Gastrocnemius medialis (tissue), 4 donors: ENCODE data around the gene RPA1. TPM values are rescaled to one million over a fixed set of nuclear protein-coding genes. Genes with fewer than 3 reads are reported as not detected.

ENCODE experiments used
- ATAC-seq, 2 donors: fragments of 150-250 bp; one replicate each; pipeline ENCODE4 v1.9.1; 2016
- DNase-seq, 2 donors: peaks; one replicate each; pipeline ENCODE4 v3.0.0-alpha.2; 2019
- H3K27ac ChIP-seq, 4 donors: fragments of 200-600 bp; sonication (generic); 1 replicate in 1 of 4; 2 replicates in 3 of 4; pipeline ENCODE4 v1.5.1; 2016 to 2018; ENCODE audit warnings: mild to moderate bottlenecking in 2 of 4, moderate library complexity in 1 of 4
- H3K27me3 ChIP-seq, 3 donors: fragments of 200-600 bp; sonication (generic) in 2 of 3; 1 replicate in 1 of 3; 2 replicates in 2 of 3; pipeline versions ENCODE4 v1.5.1 to v1.6.0; 2016 to 2019; ENCODE audit warnings: mild to moderate bottlenecking in 1 of 3, moderate library complexity in 1 of 3
- H3K36me3 ChIP-seq, 2 donors: fragments of 200-600 bp; sonication (generic) in 1 of 2; one replicate each; pipeline ENCODE4 v1.5.1; 2017 to 2018
- H3K4me1 ChIP-seq, 2 donors: fragments of 200-600 bp; sonication (generic) in 1 of 2; one replicate each; pipeline ENCODE4 v1.5.1; 2016 to 2017; ENCODE audit warnings: mild to moderate bottlenecking in 2 of 2
- H3K4me3 ChIP-seq, 4 donors: fragments of 200-600 bp; sonication (generic) in 3 of 4; 1 replicate in 1 of 4; 2 replicates in 3 of 4; pipeline ENCODE4 v1.5.1; 2016 to 2019; ENCODE audit warnings: mild to moderate bottlenecking in 2 of 4
- H3K9me3 ChIP-seq, 3 donors: fragments of 200-600 bp; sonication (generic) in 2 of 3; 1 replicate in 1 of 3; 2 replicates in 2 of 3; pipeline ENCODE4 v1.5.1; 2016 to 2019
- CTCF ChIP-seq, 5 experiments: fragments of 450-650 bp in 3 of 5; fragments of 200-600 bp in 2 of 5; sonication (generic) in 2 of 5; IDR thresholded peaks in 4 of 5; conservative IDR thresholded peaks in 1 of 5; 1 replicate in 4 of 5; 2 replicates in 1 of 5; pipeline ENCODE4 v1.5.1; 2016 to 2019; ENCODE audit warnings: antibody characterized with exemption in 5 of 5, mild to moderate bottlenecking in 3 of 5, moderate library complexity in 3 of 5
- POLR2A ChIP-seq, 2 donors: fragments of 450-650 bp; IDR thresholded peaks; one replicate each; pipeline ENCODE4 v1.6.1; 2017; ENCODE audit warnings: antibody characterized with exemption in 2 of 2, mild to moderate bottlenecking in 2 of 2, moderate library complexity in 2 of 2
- in situ Hi-C, 4 donors: fragments of 200-750 bp; cut with MboI; loops; one replicate each; pipeline versions ENCODE4 v1.15.0 to v1.8.0; 2017; ENCODE audit warnings: low sequenced_read_pairs in 4 of 4
- intact Hi-C: fragments of 100-400 bp; cut with DNase I; formaldehyde crosslinking; loops from one replicate; pipeline ENCODE4 v1.15.1; 2023; ENCODE audit warnings: low total_unique reads
- total RNA-seq, 4 donors: library from RNA; depleted of rRNA; stranded (reverse); fragments of >200 nt; gene quantifications; one replicate each; pipeline versions ENCODE4 v1.1.0 to v1.2.3, GENCODE V29; 2016

Gene RPA1
- total RNA-seq, 4 donors from 2014 or later: 26.5 to 46.8 (median 34.9) TPM

- Histone ChIP-seq H3K4me3 (no peak overlapping the region), H3K36me3 (no peaks in the 10 kb centered on the region), H3K4me1 (peaks cover 8% of the 10 kb centered on the region in 2 donors), H3K27me3 (no peaks in the 10 kb centered on the region), H3K9me3 (no peaks in the 10 kb centered on the region), H3K27ac (peak overlapping the region; percentile 42 to 66 (median 50))
- DNase-seq (peak; percentile 58 to 79), ATAC-seq (peak; percentile 93 to 94)
- TF ChIP-seq CTCF (IDR thresholded peaks at IDR 0.05 in 4 of 5, conservative IDR thresholded peaks at IDR 0.05 in 1 of 5) (no peak), POLR2A (IDR thresholded peaks at IDR 0.05) (no peak)
- intact Hi-C loops: no loop called here
- in situ Hi-C loops: loop anchor here in 3 of 4 donors (25.0 kb wide), 2 partner anchors 316 to 341 kb away; no protein-coding TSS in a partner anchor
These were observed 91.1 kb downstream of the RPA1 start for GRCh38 chr17:1920948-1921351.

- in situ Hi-C loops (no loop called here), intact Hi-C loops (no loop called here)
- ATAC-seq: no peak
- H3K27ac ChIP-seq: no peak overlapping the region
- DNase-seq: no peak
- TF ChIP-seq CTCF (IDR thresholded peaks at IDR 0.05 in 4 of 5, conservative IDR thresholded peaks at IDR 0.05 in 1 of 5) (no peak), POLR2A (IDR thresholded peaks at IDR 0.05) (no peak)
- H3K36me3 ChIP-seq: no peaks in the 10 kb centered on the region
- H3K27me3 ChIP-seq: no peaks in the 10 kb centered on the region
- no peak overlapping the region for H3K4me3 ChIP-seq
- H3K4me1 ChIP-seq: peaks cover 4 to 9% of the 10 kb centered on the region in 2 donors
- H3K9me3 ChIP-seq: no peaks in the 10 kb centered on the region
These were observed 99.2 kb downstream of the RPA1 start for GRCh38 chr17:1928976-1929375.

GRCh38 chr17:1930337-1930645, 100.5 kb downstream of the RPA1 start:
- no peak overlapping the region for H3K27ac ChIP-seq
- intact Hi-C loops (no loop called here), in situ Hi-C loops (no loop called here)
- no peak for TF ChIP-seq CTCF (IDR thresholded peaks at IDR 0.05 in 4 of 5, conservative IDR thresholded peaks at IDR 0.05 in 1 of 5)
- no peak for TF ChIP-seq POLR2A (IDR thresholded peaks at IDR 0.05)
- no peaks in the 10 kb centered on the region for H3K36me3 ChIP-seq
- H3K27me3 ChIP-seq: no peaks in the 10 kb centered on the region
- ATAC-seq (no peak), DNase-seq (no peak)
- no peak overlapping the region for H3K4me3 ChIP-seq
- no peaks in the 10 kb centered on the region for H3K9me3 ChIP-seq
- peaks cover 4 to 9% of the 10 kb centered on the region in 2 donors for H3K4me1 ChIP-seq

- Histone ChIP-seq H3K36me3 (no peaks in the 10 kb centered on the region), H3K9me3 (no peaks in the 10 kb centered on the region), H3K4me1 (peaks cover 9 to 12% of the 10 kb centered on the region in 2 donors), H3K4me3 (peak overlapping the region; percentile 20 to 40 (median 34)), H3K27ac (peak overlapping the region in 2 of 4 donors; percentile 16 to 27), H3K27me3 (no peaks in the 10 kb centered on the region)
- peak; percentile 68 to 83 for ATAC-seq
- intact Hi-C loops (no loop called here), in situ Hi-C loops (no loop called here)
- DNase-seq: peak; percentile 28 to 58
- TF ChIP-seq POLR2A (IDR thresholded peaks at IDR 0.05) (no peak), CTCF (IDR thresholded peaks at IDR 0.05 in 4 of 5, conservative IDR thresholded peaks at IDR 0.05 in 1 of 5) (no peak)
These were observed 102.2 kb downstream of the RPA1 start for GRCh38 chr17:1931844-1932579.
